Brain microvascular endothelial cell (primary cell): ENCODE data around the gene THBS3.
"Not testable (repeated sequence)": the region's sequence is repeated elsewhere in the genome, so short reads cannot be mapped to it uniquely, and the experiment has no call there.

Experiments used
- DNase-seq: peaks from one replicate; pipeline ENCODE4 v3.0.0-alpha.2; 2020
- H3K27ac ChIP-seq: fragments of 250-450 bp; sonication (Bioruptor Pico); 2 replicates; pipeline ENCODE4 v1.5.1; 2020; ENCODE audit warnings: mild to moderate bottlenecking, moderate library complexity
- H3K27me3 ChIP-seq: fragments of 250-450 bp; sonication (Bioruptor Pico); replicated peaks from 2 replicates; pipeline ENCODE4 v1.5.1; 2020; ENCODE audit warnings: mild to moderate bottlenecking
- H3K36me3 ChIP-seq: fragments of 250-450 bp; sonication (Bioruptor Pico); replicated peaks from 2 replicates; pipeline ENCODE4 v1.5.1; 2020; ENCODE audit warnings: mild to moderate bottlenecking
- H3K4me3 ChIP-seq: 2 replicates; pipeline ENCODE4 v1.5.1; 2011; ENCODE audit warnings: low read depth, mild to moderate bottlenecking, control low read depth, low read length, moderate library complexity
- CTCF ChIP-seq: IDR thresholded peaks from 2 replicates; pipeline ENCODE4 v1.5.1; 2011; ENCODE audit warnings: low read depth, mild to moderate bottlenecking, moderate library complexity, low read length, control low read depth, inconsistent platforms; ENCODE audit errors: missing control alignments
- in situ Hi-C: cut with HindIII; loops from 2 replicates; pipeline ENCODE4 v1.10.0; 2017; ENCODE audit warnings: low sequenced_read_pairs, low pct_ligation_motif_present

THBS3 gene

GRCh38 chr1:155168456-155169210, 39.1 kb downstream of the THBS3 start:
- no peak for DNase-seq
- Histone ChIP-seq H3K4me3 (no peak overlapping the region), H3K36me3 (peaks cover 7% of the 10 kb centered on the region), H3K27ac (no peak overlapping the region), H3K27me3 (no peaks in the 10 kb centered on the region)
- no peak for TF ChIP-seq CTCF
- in situ Hi-C loops: loop anchor here (10.0 kb wide), 1 partner anchor 54 kb away; no protein-coding TSS in a partner anchor

- H3K36me3 ChIP-seq, DNase-seq, H3K4me3 ChIP-seq, H3K27me3 ChIP-seq, H3K27ac ChIP-seq: not testable (repeated sequence)
- in situ Hi-C loops: loop anchor here (10.0 kb wide), 1 partner anchor 53 kb away; no protein-coding TSS in a partner anchor
Measured at GRCh38 chr1:155168105-155168445, 39.6 kb downstream of the THBS3 start.

GRCh38 chr1:155167166-155168104, 40.3 kb downstream of the THBS3 start:
- Histone ChIP-seq H3K27ac (no peak overlapping the region), H3K4me3 (peak overlapping the region; percentile 4), H3K27me3 (no peaks in the 10 kb centered on the region), H3K36me3 (peaks cover 7% of the 10 kb centered on the region)
- peak; percentile 94 for TF ChIP-seq CTCF
- DNase-seq: peak; percentile 77
- in situ Hi-C loops: loop anchor here (10.0 kb wide), 1 partner anchor 53 kb away; no protein-coding TSS in a partner anchor

GRCh38 chr1:155166471-155167165, 41.1 kb downstream of the THBS3 start:
- peaks cover 7% of the 10 kb centered on the region for H3K36me3 ChIP-seq
- in situ Hi-C loops: loop anchor here (10.0 kb wide), 1 partner anchor 52 kb away; no protein-coding TSS in a partner anchor
- TF ChIP-seq CTCF: no peak
- H3K27me3 ChIP-seq: no peaks in the 10 kb centered on the region
- H3K27ac ChIP-seq: no peak overlapping the region
- no peak overlapping the region for H3K4me3 ChIP-seq
- no peak for DNase-seq

- DNase-seq: no peak
- TF ChIP-seq CTCF: no peak
- Histone ChIP-seq H3K4me3 (no peak overlapping the region), H3K36me3 (peaks cover 7% of the 10 kb centered on the region), H3K27ac (no peak overlapping the region), H3K27me3 (no peaks in the 10 kb centered on the region)
- in situ Hi-C loops: loop anchor here (10.0 kb wide), 1 partner anchor 51 kb away; no protein-coding TSS in a partner anchor
Measured at GRCh38 chr1:155166051-155166470, 41.6 kb downstream of the THBS3 start.

- not testable (repeated sequence) for DNase-seq, H3K4me3 ChIP-seq, H3K27ac ChIP-seq, H3K36me3 ChIP-seq, H3K27me3 ChIP-seq
- in situ Hi-C loops: loop anchor here (10.0 kb wide), 1 partner anchor 50 kb away; no protein-coding TSS in a partner anchor
Measured at GRCh38 chr1:155164625-155165024, 43.1 kb downstream of the THBS3 start.

GRCh38 chr1:155163785-155164184, 43.9 kb downstream of the THBS3 start:
- DNase-seq, H3K27me3 ChIP-seq, H3K36me3 ChIP-seq, H3K4me3 ChIP-seq, H3K27ac ChIP-seq: not testable (repeated sequence)
- in situ Hi-C loops: loop anchor here (10.0 kb wide), 1 partner anchor 49 kb away; no protein-coding TSS in a partner anchor

- in situ Hi-C loops: loop anchor here (10.0 kb wide), 1 partner anchor 48 kb away; no protein-coding TSS in a partner anchor
- not testable (repeated sequence) for H3K4me3 ChIP-seq, H3K36me3 ChIP-seq, H3K27me3 ChIP-seq, DNase-seq, H3K27ac ChIP-seq
Measured at GRCh38 chr1:155162631-155163030, 45.1 kb downstream of the THBS3 start.
